HEK293T (cell line): ENCODE measurements around the gene USP36.

Experiments used
- CTCF ChIA-PET: fragments of 350-600 bp; formaldehyde crosslinking; extraction: SDS; loops from one replicate; lab custom pipeline; 2021; ENCODE audit warnings: antibody characterized with exemption, inconsistent platforms; lab: Yijun Ruan, JAX
- POLR2A ChIA-PET: fragments of 350-600 bp; formaldehyde crosslinking; extraction: SDS; loops from one replicate; lab custom pipeline; 2020; ENCODE audit warnings: antibody characterized with exemption, inconsistent platforms; lab: Yijun Ruan, JAX
- DNase-seq: peaks from one replicate; pipeline ENCODE4 v3.0.0; 2012; ENCODE audit warnings: mixed read lengths; ENCODE audit errors: extremely low spot score
- ARNT ChIP-seq: fragments of 450-650 bp; IDR thresholded peaks from 2 replicates; pipeline ENCODE4 v1.6.1; 2017; ENCODE audit warnings: mild to moderate bottlenecking
- BHLHE40 ChIP-seq: fragments of 450-650 bp; IDR thresholded peaks from 2 replicates; pipeline ENCODE4 v1.6.1; 2016; ENCODE audit warnings: mild to moderate bottlenecking, moderate library complexity, borderline replicate concordance
- CTBP1 ChIP-seq: fragments of 450-650 bp; IDR thresholded peaks from 2 replicates; pipeline ENCODE4 v1.6.1; 2016; ENCODE audit warnings: borderline replicate concordance
- ELF4 ChIP-seq: fragments of 450-650 bp; IDR thresholded peaks from 2 replicates; pipeline ENCODE4 v1.6.1; 2017; ENCODE audit warnings: antibody characterized with exemption
- FOXK2 ChIP-seq: fragments of 450-650 bp; IDR thresholded peaks from 2 replicates; pipeline ENCODE4 v1.6.1; 2016; ENCODE audit warnings: mild to moderate bottlenecking
- FOXM1 ChIP-seq: fragments of 450-650 bp; IDR thresholded peaks from 2 replicates; pipeline ENCODE4 v1.6.1; 2017; ENCODE audit warnings: mild to moderate bottlenecking, borderline replicate concordance
- HDGF ChIP-seq: fragments of 450-650 bp; IDR thresholded peaks from 2 replicates; pipeline ENCODE4 v1.6.1; 2017; ENCODE audit warnings: antibody characterized with exemption, borderline replicate concordance
- L3MBTL2 ChIP-seq: fragments of 450-650 bp; conservative IDR thresholded peaks from 2 replicates; pipeline ENCODE4 v1.6.1; 2016; ENCODE audit warnings: mild to moderate bottlenecking
- LEF1 ChIP-seq: fragments of 450-650 bp; IDR thresholded peaks from 2 replicates; pipeline ENCODE4 v1.6.1; 2017; ENCODE audit warnings: mild to moderate bottlenecking, borderline replicate concordance
- NFRKB ChIP-seq: fragments of 450-650 bp; IDR thresholded peaks from 2 replicates; pipeline ENCODE4 v1.6.1; 2016; ENCODE audit warnings: mild to moderate bottlenecking, moderate library complexity
- PKNOX1 ChIP-seq: fragments of 450-650 bp; IDR thresholded peaks from 2 replicates; pipeline ENCODE4 v1.6.1; 2016
- SP1 ChIP-seq: fragments of 450-650 bp; IDR thresholded peaks from 2 replicates; pipeline ENCODE4 v1.6.1; 2017
- SUZ12 ChIP-seq: fragments of 450-650 bp; IDR thresholded peaks from 2 replicates; pipeline ENCODE4 v1.6.1; 2016; ENCODE audit warnings: mild to moderate bottlenecking
- TARDBP ChIP-seq: fragments of 450-650 bp; IDR thresholded peaks from 2 replicates; pipeline ENCODE4 v1.6.1; 2016
- ZNF384 ChIP-seq: fragments of 450-650 bp; IDR thresholded peaks from 2 replicates; pipeline ENCODE4 v1.6.1; 2016

Gene USP36

GRCh38 chr17:78748048-78748729, 92.4 kb downstream of the USP36 start:
- CTCF ChIA-PET, result interaction anchor here (0.6 to 1.1 kb wide), 2 partner anchors 23 to 40 kb away, joined by 3 to 6 read pairs; no protein-coding TSS in a partner anchor
- DNase-seq, result no peak
- no peak for TF ChIP-seq FOXM1
- POLR2A ChIA-PET, result no interaction called here

- CTCF ChIA-PET, result interaction anchor here (0.6 to 2.1 kb wide), 3 partner anchors 11 to 39 kb away, joined by 3 to 6 read pairs (median 6); no protein-coding TSS in a partner anchor
- no peak for DNase-seq
- POLR2A ChIA-PET, result no interaction called here
- no peak for TF ChIP-seq ELF4
- TF ChIP-seq L3MBTL2, result no peak
- TF ChIP-seq BHLHE40, result no peak
- no peak for TF ChIP-seq SP1
- no peak for TF ChIP-seq LEF1
- no peak for TF ChIP-seq ZNF384
- TF ChIP-seq ARNT, result no peak
- TF ChIP-seq TARDBP, result no peak
- TF ChIP-seq HDGF, result no peak
- no peak for TF ChIP-seq FOXM1
- TF ChIP-seq CTBP1, result no peak
These were observed 93.1 kb downstream of the USP36 start for GRCh38 chr17:78747488-78747887.

- ChIA-PET POLR2A (no interaction called here), CTCF (interaction anchor here (2.1 kb wide), 1 partner anchor 11 kb away, joined by 6 read pairs; no protein-coding TSS in a partner anchor)
- TF ChIP-seq TARDBP (no peak), ELF4 (no peak), ZNF384 (no peak), SP1 (no peak), LEF1 (no peak)
- DNase-seq, result no peak
These were observed 93.7 kb downstream of the USP36 start for GRCh38 chr17:78746949-78747269.

GRCh38 chr17:78746263-78746948, 94.2 kb downstream of the USP36 start:
- TF ChIP-seq L3MBTL2 (no peak), SP1 (no peak), SUZ12 (no peak), LEF1 (no peak), NFRKB (no peak), HDGF (no peak), ARNT (no peak), FOXK2 (no peak), ZNF384 (no peak), FOXM1 (no peak), CTBP1 (no peak), PKNOX1 (no peak)
- DNase-seq, result no peak
- ChIA-PET POLR2A (no interaction called here), CTCF (interaction anchor here (1.5 to 2.1 kb wide), 2 partner anchors 10 to 13 kb away, joined by 3 to 6 read pairs; no protein-coding TSS in a partner anchor)
